Tibial nerve (tissue), 3 donors: Measurements from ENCODE around the gene NMNAT3.

Experiments
- CTCF ChIP-seq, 5 experiments: fragments of 200-600 bp in 3 of 5; fragments of 450-650 bp in 2 of 5; sonication (generic) in 3 of 5; IDR thresholded peaks; one replicate each; pipeline ENCODE4 v1.5.1; 2016 to 2019; ENCODE audit warnings: antibody characterized with exemption in 5 of 5, mild to moderate bottlenecking in 3 of 5, moderate library complexity in 2 of 5
- POLR2A ChIP-seq, 2 donors: fragments of 450-650 bp; IDR thresholded peaks; one replicate each; pipeline ENCODE4 v1.6.1; 2017; ENCODE audit warnings: antibody characterized with exemption in 2 of 2, mild to moderate bottlenecking in 2 of 2, moderate library complexity in 2 of 2

DNA sequence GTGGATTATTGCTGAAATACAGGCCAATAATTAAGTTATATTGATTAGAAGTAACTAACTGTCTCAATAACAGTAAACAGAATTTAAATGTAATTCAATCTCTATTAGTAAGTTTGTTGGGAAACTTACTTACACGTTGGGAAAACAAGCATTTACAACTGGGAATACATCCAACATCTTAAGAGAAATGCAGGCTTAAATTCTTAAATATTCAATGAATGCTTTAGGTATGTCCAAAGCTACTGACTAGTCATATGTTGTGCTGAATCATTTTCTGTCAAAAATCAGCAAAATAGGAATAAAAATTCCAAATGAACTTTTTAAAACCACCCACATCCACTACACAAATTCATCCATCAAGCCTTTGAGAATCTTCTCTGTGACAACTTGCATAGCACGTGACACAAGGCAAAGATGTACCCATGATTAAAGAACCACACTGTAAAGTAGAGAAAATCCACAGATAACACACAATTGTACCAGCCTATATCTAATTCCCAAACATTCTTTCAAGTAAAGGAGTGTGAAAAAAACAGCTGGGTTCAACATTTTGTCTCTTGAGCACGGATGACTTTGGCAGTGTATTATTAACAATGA lies 60.0 kb downstream of the NMNAT3 start:
- TF ChIP-seq CTCF (IDR thresholded peaks at IDR 0.05) (no peak), POLR2A (IDR thresholded peaks at IDR 0.05) (no peak)
